HEK293 (cell line): Measurements from ENCODE around the gene ACAP1.
A peak's percentile ranks its signal among the peaks of the same experiment; 100 is the strongest.

Experiments used
- CTCF ChIA-PET: fragments of 350-600 bp; formaldehyde crosslinking; extraction: SDS; loops from one replicate; lab custom pipeline; 2021; ENCODE audit warnings: antibody characterized with exemption; lab: Yijun Ruan, JAX
- POLR2A ChIA-PET: fragments of 300-600 bp; formaldehyde crosslinking; extraction: SDS; loops from one replicate; lab custom pipeline; 2020; ENCODE audit warnings: antibody characterized with exemption, inconsistent platforms; lab: Yijun Ruan, JAX
- H3K27ac ChIP-seq: fragments of 200-500 bp; sonication (Bioruptor generic); 2 replicates; pipeline ENCODE4 v1.5.1; 2014; ENCODE audit warnings: low read depth, low read length, control low read depth, inconsistent platforms; ENCODE audit errors: extremely low read depth
- H3K36me3 ChIP-seq, 2 experiments: fragments of 200-500 bp in 1 of 2; sonication (Bioruptor generic) in 1 of 2; 1 replicate in 1 of 2; 2 replicates in 1 of 2; pipeline ENCODE4 v1.5.1; 2014 to 2017; ENCODE audit warnings: inconsistent platforms in 2 of 2, low read length in 2 of 2; ENCODE audit not compliant: control insufficient read depth in 2 of 2, insufficient read depth in 1 of 2
- H3K4me1 ChIP-seq: fragments of 200-500 bp; sonication (Bioruptor generic); 2 replicates; pipeline ENCODE4 v1.5.1; 2014; ENCODE audit warnings: mild to moderate bottlenecking, low read length, inconsistent platforms; ENCODE audit not compliant: control insufficient read depth, insufficient read depth
- H3K4me3 ChIP-seq: 2 replicates; pipeline ENCODE4 v1.5.1; 2011; ENCODE audit warnings: low read depth, mild to moderate bottlenecking, control low read depth, low read length, moderate library complexity
- H3K9me3 ChIP-seq: fragments of 200-500 bp; sonication (Bioruptor generic); 2 replicates; pipeline ENCODE4 v1.5.1; 2014; ENCODE audit warnings: low read depth, low read length, inconsistent platforms; ENCODE audit not compliant: control insufficient read depth, insufficient read depth
- BCL11A ChIP-seq: fragments of 450-650 bp; formaldehyde crosslinking; IDR thresholded peaks from 2 replicates; pipeline ENCODE4 v1.5.1; 2016; ENCODE audit warnings: low read depth, missing biosample characterization, missing genetic modification characterization
- HOXC10 ChIP-seq: sonication (generic); formaldehyde crosslinking; IDR thresholded peaks from 2 replicates; pipeline ENCODE4 v1.8.1; 2023; ENCODE audit warnings: mild to moderate bottlenecking, missing genetic modification reagents
- MZF1 ChIP-seq: fragments of 450-650 bp; formaldehyde crosslinking; IDR thresholded peaks from 2 replicates; pipeline ENCODE4 v1.5.1; 2017; ENCODE audit warnings: missing biosample characterization, missing genetic modification characterization, borderline replicate concordance
- SP2 ChIP-seq: fragments of 450-650 bp; formaldehyde crosslinking; IDR thresholded peaks from 2 replicates; pipeline ENCODE4 v1.5.1; 2016; ENCODE audit warnings: missing biosample characterization, missing genetic modification characterization
- ZBTB26 ChIP-seq: fragments of 450-650 bp; formaldehyde crosslinking; optimal IDR thresholded peaks from 2 replicates; pipeline ENCODE3; 2016; ENCODE audit warnings: missing biosample characterization, mild to moderate bottlenecking, missing genetic modification characterization
- ZFP37 ChIP-seq: fragments of 450-650 bp; formaldehyde crosslinking; IDR thresholded peaks from 2 replicates; pipeline ENCODE4 v1.5.1; 2016; ENCODE audit warnings: missing biosample characterization, missing genetic modification characterization
- ZNF114 ChIP-seq: fragments of 450-650 bp; formaldehyde crosslinking; IDR thresholded peaks from 2 replicates; pipeline ENCODE4 v1.5.0; 2017; ENCODE audit warnings: missing biosample characterization, missing genetic modification characterization
- ZNF140 ChIP-seq: fragments of 450-650 bp; formaldehyde crosslinking; IDR thresholded peaks from 2 replicates; pipeline ENCODE4 v1.5.1; 2016; ENCODE audit warnings: missing biosample characterization, missing genetic modification characterization
- ZNF211 ChIP-seq: fragments of 450-650 bp; formaldehyde crosslinking; IDR thresholded peaks from 2 replicates; pipeline ENCODE4 v1.5.1; 2016; ENCODE audit warnings: low read depth, missing biosample characterization, missing genetic modification characterization
- ZNF311 ChIP-seq: fragments of 450-650 bp; formaldehyde crosslinking; IDR thresholded peaks from 2 replicates; pipeline ENCODE4 v1.5.1; 2017; ENCODE audit warnings: missing biosample characterization, missing genetic modification characterization, borderline replicate concordance
- ZNF324 ChIP-seq: fragments of 450-650 bp; formaldehyde crosslinking; IDR thresholded peaks from 2 replicates; pipeline ENCODE4 v1.5.1; 2016; ENCODE audit warnings: missing biosample characterization, missing genetic modification characterization
- ZNF37A ChIP-seq: fragments of 450-650 bp; IDR thresholded peaks from 2 replicates; pipeline ENCODE4 v1.5.1; 2018; ENCODE audit warnings: missing biosample characterization, missing genetic modification characterization
- ZNF416 ChIP-seq: fragments of 450-650 bp; formaldehyde crosslinking; IDR thresholded peaks from 2 replicates; pipeline ENCODE4 v1.5.1; 2016; ENCODE audit warnings: missing biosample characterization, missing genetic modification characterization
- ZNF433 ChIP-seq: fragments of 450-650 bp; formaldehyde crosslinking; IDR thresholded peaks from 2 replicates; pipeline ENCODE4 v1.5.1; 2016; ENCODE audit warnings: missing biosample characterization, missing genetic modification characterization, low read depth
- ZNF473 ChIP-seq: fragments of 450-650 bp; formaldehyde crosslinking; IDR thresholded peaks from 2 replicates; pipeline ENCODE4 v1.5.1; 2017; ENCODE audit warnings: missing biosample characterization, missing genetic modification characterization
- ZNF514 ChIP-seq: fragments of 450-650 bp; formaldehyde crosslinking; IDR thresholded peaks from 2 replicates; pipeline ENCODE4 v1.5.1; 2016; ENCODE audit warnings: missing biosample characterization, missing genetic modification characterization
- ZNF549 ChIP-seq: fragments of 450-650 bp; IDR thresholded peaks from 2 replicates; pipeline ENCODE4 v1.5.1; 2018; ENCODE audit warnings: missing biosample characterization, missing genetic modification characterization, mild to moderate bottlenecking, inconsistent platforms, moderate library complexity
- ZNF670 ChIP-seq: fragments of 450-650 bp; formaldehyde crosslinking; IDR thresholded peaks from 2 replicates; pipeline ENCODE4 v1.5.1; 2016; ENCODE audit warnings: missing biosample characterization, missing genetic modification characterization, low read depth
- ZNF776 ChIP-seq: fragments of 450-650 bp; formaldehyde crosslinking; IDR thresholded peaks from 2 replicates; pipeline ENCODE4 v1.5.0; 2017; ENCODE audit warnings: missing biosample characterization, missing genetic modification characterization, borderline replicate concordance
- ZNF837 ChIP-seq: fragments of 450-650 bp; formaldehyde crosslinking; IDR thresholded peaks from 2 replicates; pipeline ENCODE4 v1.5.1; 2016; ENCODE audit warnings: missing biosample characterization, missing genetic modification characterization
- TF ChIP-seq, protein P1 (sequence below): fragments of 450-650 bp; formaldehyde crosslinking; IDR thresholded peaks from 2 replicates; pipeline ENCODE4 v1.5.1; 2016; ENCODE audit warnings: missing biosample characterization, missing genetic modification characterization, borderline replicate concordance

ACAP1 gene

GRCh38 chr17:7317161-7317803 lies 19.0 kb upstream of the ACAP1 start:
- no peak overlapping the region for H3K27ac ChIP-seq
- CTCF ChIA-PET, result interaction anchor here (0.8 to 1.5 kb wide), 4 partner anchors 9 to 270 kb away, joined by 3 to 6 read pairs (median 4); partner anchors contain the start of gene SLC2A4
- TF ChIP-seq, protein P1, sequence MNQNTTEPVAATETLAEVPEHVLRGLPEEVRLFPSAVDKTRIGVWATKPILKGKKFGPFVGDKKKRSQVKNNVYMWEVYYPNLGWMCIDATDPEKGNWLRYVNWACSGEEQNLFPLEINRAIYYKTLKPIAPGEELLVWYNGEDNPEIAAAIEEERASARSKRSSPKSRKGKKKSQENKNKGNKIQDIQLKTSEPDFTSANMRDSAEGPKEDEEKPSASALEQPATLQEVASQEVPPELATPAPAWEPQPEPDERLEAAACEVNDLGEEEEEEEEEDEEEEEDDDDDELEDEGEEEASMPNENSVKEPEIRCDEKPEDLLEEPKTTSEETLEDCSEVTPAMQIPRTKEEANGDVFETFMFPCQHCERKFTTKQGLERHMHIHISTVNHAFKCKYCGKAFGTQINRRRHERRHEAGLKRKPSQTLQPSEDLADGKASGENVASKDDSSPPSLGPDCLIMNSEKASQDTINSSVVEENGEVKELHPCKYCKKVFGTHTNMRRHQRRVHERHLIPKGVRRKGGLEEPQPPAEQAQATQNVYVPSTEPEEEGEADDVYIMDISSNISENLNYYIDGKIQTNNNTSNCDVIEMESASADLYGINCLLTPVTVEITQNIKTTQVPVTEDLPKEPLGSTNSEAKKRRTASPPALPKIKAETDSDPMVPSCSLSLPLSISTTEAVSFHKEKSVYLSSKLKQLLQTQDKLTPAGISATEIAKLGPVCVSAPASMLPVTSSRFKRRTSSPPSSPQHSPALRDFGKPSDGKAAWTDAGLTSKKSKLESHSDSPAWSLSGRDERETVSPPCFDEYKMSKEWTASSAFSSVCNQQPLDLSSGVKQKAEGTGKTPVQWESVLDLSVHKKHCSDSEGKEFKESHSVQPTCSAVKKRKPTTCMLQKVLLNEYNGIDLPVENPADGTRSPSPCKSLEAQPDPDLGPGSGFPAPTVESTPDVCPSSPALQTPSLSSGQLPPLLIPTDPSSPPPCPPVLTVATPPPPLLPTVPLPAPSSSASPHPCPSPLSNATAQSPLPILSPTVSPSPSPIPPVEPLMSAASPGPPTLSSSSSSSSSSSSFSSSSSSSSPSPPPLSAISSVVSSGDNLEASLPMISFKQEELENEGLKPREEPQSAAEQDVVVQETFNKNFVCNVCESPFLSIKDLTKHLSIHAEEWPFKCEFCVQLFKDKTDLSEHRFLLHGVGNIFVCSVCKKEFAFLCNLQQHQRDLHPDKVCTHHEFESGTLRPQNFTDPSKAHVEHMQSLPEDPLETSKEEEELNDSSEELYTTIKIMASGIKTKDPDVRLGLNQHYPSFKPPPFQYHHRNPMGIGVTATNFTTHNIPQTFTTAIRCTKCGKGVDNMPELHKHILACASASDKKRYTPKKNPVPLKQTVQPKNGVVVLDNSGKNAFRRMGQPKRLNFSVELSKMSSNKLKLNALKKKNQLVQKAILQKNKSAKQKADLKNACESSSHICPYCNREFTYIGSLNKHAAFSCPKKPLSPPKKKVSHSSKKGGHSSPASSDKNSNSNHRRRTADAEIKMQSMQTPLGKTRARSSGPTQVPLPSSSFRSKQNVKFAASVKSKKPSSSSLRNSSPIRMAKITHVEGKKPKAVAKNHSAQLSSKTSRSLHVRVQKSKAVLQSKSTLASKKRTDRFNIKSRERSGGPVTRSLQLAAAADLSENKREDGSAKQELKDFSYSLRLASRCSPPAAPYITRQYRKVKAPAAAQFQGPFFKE (tag by site-specific recombination), result no peak
- TF ChIP-seq SP2, result 0 out of 2 replicates have a peak, but pooled peaks have one; percentile 12
- no peak for TF ChIP-seq ZNF416 (tag by site-specific recombination)
- no peak for TF ChIP-seq ZNF211 (tag by site-specific recombination)
- POLR2A ChIA-PET, result interaction anchor here (0.6 to 2.0 kb wide), 3 partner anchors 8 to 517 kb away, joined by 3 to 13 read pairs (median 4); partner anchors contain the start of genes KDM6B and NEURL4
- H3K4me1 ChIP-seq, result peaks cover 6% of the 10 kb centered on the region; the same call in 1 of the 2 replicates
- H3K9me3 ChIP-seq, result no peaks in the 10 kb centered on the region
- H3K36me3 ChIP-seq, result peaks cover 31 to 77% of the 10 kb centered on the region in 2 experiments
- no peak overlapping the region for H3K4me3 ChIP-seq

GRCh38 chr17:7318121-7318860 lies 18.0 kb upstream of the ACAP1 start:
- peaks cover 30 to 77% of the 10 kb centered on the region in 2 experiments for H3K36me3 ChIP-seq
- TF ChIP-seq SP2, result 0 out of 2 replicates have a peak, but pooled peaks have one; percentile 6
- no peak for TF ChIP-seq ZNF37A
- POLR2A ChIA-PET, result interaction anchor here (0.6 to 2.0 kb wide), 3 partner anchors 9 to 516 kb away, joined by 3 to 13 read pairs (median 4); partner anchors contain the start of genes KDM6B and NEURL4

DNA sequence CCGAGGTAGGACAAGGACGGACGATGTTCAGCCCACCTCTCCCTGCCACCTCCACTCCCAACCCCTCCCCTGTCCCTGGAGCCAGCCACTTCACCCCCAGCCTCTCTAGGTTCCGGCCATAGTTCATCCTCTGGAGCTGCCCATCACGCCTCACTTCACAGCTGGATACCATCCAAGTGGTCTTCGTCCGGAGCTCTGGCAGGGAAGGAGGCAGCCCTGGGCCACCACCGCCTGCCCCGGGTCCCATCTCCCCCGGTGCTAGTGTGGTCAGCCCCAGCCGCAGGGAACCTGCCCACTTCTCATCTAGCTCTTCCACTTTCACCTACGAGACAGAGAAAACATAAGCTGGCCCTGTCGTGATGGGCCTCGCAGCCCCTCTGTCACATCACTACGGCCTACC lies 14.9 kb upstream of the ACAP1 start:
- Histone ChIP-seq H3K4me3 (no peak overlapping the region), H3K9me3 (no peaks in the 10 kb centered on the region), H3K27ac (no peak overlapping the region), H3K4me1 (no peaks in the 10 kb centered on the region), H3K36me3 (peaks cover 42 to 90% of the 10 kb centered on the region in 2 experiments)
- POLR2A ChIA-PET, result interaction anchor here (1.0 to 1.3 kb wide), 2 partner anchors 8 to 12 kb away, joined by 4 read pairs; no protein-coding TSS in a partner anchor
- TF ChIP-seq ZNF433, result no peak
- TF ChIP-seq ZNF324, result no peak
- no peak for TF ChIP-seq ZFP37
- no peak for TF ChIP-seq BCL11A (tag by site-specific recombination)
- TF ChIP-seq HOXC10, result no peak
- no peak for TF ChIP-seq ZNF473 (tag by site-specific recombination)
- no peak for TF ChIP-seq ZNF837 (tag by site-specific recombination)
- TF ChIP-seq ZNF549 (tag by site-specific recombination), result no peak
- TF ChIP-seq ZNF114 (tag by site-specific recombination), result no peak
- TF ChIP-seq ZBTB26 (tag by site-specific recombination), result no peak
- TF ChIP-seq ZNF140 (tag by site-specific recombination), result no peak
- no peak for TF ChIP-seq ZNF514 (tag by site-specific recombination)
- no peak for TF ChIP-seq ZNF311 (tag by site-specific recombination)
- no peak for TF ChIP-seq MZF1
- TF ChIP-seq ZNF670 (tag by site-specific recombination), result no peak
- TF ChIP-seq ZNF776, result no peak
- CTCF ChIA-PET, result interaction anchor here (0.7 to 1.2 kb wide), 5 partner anchors 8 to 300 kb away, joined by 3 to 8 read pairs (median 5); partner anchors contain the start of gene SLC2A4

More at GRCh38 chr17:7318121-7318860, 18.0 kb upstream of the ACAP1 start:
- CTCF ChIA-PET, result interaction anchor here (1.0 to 1.5 kb wide), 2 partner anchors 8 to 234 kb away, joined by 4 to 6 read pairs; no protein-coding TSS in a partner anchor
- Histone ChIP-seq H3K9me3 (no peaks in the 10 kb centered on the region), H3K27ac (no peak overlapping the region), H3K4me3 (no peak overlapping the region), H3K4me1 (peaks cover 6% of the 10 kb centered on the region; the same call in 1 of the 2 replicates)
